BE2C (cell line): Measurements from ENCODE around the gene GOLGA6D.
"Not testable (repeated sequence)": the region's sequence is repeated elsewhere in the genome, so short reads cannot be mapped to it uniquely, and the experiment has no call there.

Experiments used
- DNase-seq: peaks from one replicate; pipeline ENCODE4 v3.0.0-alpha.2; 2020
- H3K27me3 ChIP-seq: fragments of 250-450 bp; sonication (Bioruptor Pico); 2 replicates; pipeline ENCODE4 v1.5.1; 2020; ENCODE audit warnings: mild to moderate bottlenecking
- H3K36me3 ChIP-seq: fragments of 250-450 bp; sonication (Bioruptor Pico); 2 replicates; pipeline ENCODE4 v1.5.1; 2020; ENCODE audit warnings: mild to moderate bottlenecking
- H3K4me1 ChIP-seq: fragments of 250-450 bp; sonication (Bioruptor Pico); 2 replicates; pipeline ENCODE4 v1.5.1; 2020
- H3K4me3 ChIP-seq: 2 replicates; pipeline ENCODE4 v1.5.1; 2011; ENCODE audit warnings: low read depth, low read length
- H3K9me3 ChIP-seq: fragments of 250-450 bp; sonication (Bioruptor Pico); 2 replicates; pipeline ENCODE4 v1.5.1; 2020
- TF ChIP-seq, protein P1 (sequence below): IDR thresholded peaks from 2 replicates; pipeline ENCODE4 v1.5.1; 2012; ENCODE audit warnings: mild to moderate bottlenecking, low read depth, low read length

The GOLGA6D gene

DNA sequence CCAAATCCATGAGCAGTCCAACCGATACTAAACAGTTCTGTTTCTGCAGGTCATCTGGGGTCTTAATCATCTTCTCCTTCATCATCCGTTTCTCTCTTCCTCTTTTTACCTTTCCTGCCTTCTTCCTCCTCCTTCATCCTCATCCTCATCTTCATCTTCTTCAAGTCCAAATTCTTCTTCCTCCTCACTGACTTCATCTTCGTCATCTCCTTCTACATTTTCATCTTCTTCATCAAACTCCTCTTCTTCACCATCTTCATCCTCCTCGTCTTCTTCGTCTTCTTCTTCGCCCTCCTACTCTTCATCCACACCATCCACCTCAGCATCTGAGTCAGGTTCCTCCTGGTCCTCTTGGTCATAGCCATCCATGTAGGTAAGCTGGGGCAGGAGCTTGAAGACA, 39.1 kb downstream of the GOLGA6D start:
- TF ChIP-seq, protein P1, sequence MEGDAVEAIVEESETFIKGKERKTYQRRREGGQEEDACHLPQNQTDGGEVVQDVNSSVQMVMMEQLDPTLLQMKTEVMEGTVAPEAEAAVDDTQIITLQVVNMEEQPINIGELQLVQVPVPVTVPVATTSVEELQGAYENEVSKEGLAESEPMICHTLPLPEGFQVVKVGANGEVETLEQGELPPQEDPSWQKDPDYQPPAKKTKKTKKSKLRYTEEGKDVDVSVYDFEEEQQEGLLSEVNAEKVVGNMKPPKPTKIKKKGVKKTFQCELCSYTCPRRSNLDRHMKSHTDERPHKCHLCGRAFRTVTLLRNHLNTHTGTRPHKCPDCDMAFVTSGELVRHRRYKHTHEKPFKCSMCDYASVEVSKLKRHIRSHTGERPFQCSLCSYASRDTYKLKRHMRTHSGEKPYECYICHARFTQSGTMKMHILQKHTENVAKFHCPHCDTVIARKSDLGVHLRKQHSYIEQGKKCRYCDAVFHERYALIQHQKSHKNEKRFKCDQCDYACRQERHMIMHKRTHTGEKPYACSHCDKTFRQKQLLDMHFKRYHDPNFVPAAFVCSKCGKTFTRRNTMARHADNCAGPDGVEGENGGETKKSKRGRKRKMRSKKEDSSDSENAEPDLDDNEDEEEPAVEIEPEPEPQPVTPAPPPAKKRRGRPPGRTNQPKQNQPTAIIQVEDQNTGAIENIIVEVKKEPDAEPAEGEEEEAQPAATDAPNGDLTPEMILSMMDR: no peak

DNA sequence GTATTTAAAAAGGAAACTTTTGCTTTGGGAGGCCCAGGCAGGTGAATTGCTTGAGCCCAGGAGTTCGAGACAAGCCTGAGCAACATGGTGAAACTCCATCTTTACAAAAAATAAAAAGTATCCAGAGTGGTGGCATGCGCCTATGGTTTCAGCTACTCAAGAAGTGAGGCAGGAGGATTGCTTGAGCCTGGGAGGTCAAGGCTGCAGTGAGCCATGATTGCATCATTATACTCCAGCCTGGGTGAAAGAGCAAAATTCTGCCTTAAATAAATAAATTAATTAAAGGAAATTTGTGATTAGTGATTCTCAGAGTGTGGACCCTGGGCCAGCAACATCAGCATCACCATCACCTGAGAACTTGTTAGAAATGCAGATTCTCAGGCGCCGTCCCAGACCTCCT, 43.3 kb downstream of the GOLGA6D start:
- Histone ChIP-seq H3K27me3 (no peaks in the 10 kb centered on the region), H3K4me1 (no peaks in the 10 kb centered on the region), H3K4me3 (no peak overlapping the region), H3K9me3 (no peaks in the 10 kb centered on the region), H3K36me3 (no peaks in the 10 kb centered on the region)
- TF ChIP-seq, protein P1: no peak
- no peak for DNase-seq

More for the DNA sequence above, 39.1 kb downstream of the GOLGA6D start:
- DNase-seq: no peak
- Histone ChIP-seq H3K27me3 (no peaks in the 10 kb centered on the region), H3K4me3 (no peak overlapping the region), H3K36me3 (no peaks in the 10 kb centered on the region), H3K4me1 (no peaks in the 10 kb centered on the region), H3K9me3 (no peaks in the 10 kb centered on the region)

DNA sequence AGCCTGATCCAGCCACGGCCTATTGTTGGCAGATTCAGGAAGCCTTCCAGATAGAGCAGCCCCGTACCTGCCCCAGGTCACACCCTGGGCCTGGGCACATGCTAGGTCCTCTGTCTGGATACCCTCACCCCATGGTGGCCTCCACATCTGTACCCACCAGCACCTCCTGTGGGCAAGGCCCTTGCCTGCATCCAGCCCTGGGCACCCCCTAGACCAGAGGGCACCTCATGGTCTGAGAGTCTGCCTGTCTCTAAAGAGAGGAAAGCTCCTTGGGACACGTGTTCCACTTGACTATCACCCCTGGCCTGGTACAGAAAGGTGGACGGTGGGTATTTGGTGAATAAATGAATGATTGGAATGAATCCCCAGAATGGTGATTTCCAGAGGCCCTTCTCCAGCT, 44.4 kb downstream of the GOLGA6D start:
- no peaks in the 10 kb centered on the region for H3K9me3 ChIP-seq
- H3K36me3 ChIP-seq: no peaks in the 10 kb centered on the region
- no peak for DNase-seq
- TF ChIP-seq, protein P1: no peak
- no peaks in the 10 kb centered on the region for H3K27me3 ChIP-seq
- H3K4me3 ChIP-seq: no peak overlapping the region
- no peaks in the 10 kb centered on the region for H3K4me1 ChIP-seq

DNA sequence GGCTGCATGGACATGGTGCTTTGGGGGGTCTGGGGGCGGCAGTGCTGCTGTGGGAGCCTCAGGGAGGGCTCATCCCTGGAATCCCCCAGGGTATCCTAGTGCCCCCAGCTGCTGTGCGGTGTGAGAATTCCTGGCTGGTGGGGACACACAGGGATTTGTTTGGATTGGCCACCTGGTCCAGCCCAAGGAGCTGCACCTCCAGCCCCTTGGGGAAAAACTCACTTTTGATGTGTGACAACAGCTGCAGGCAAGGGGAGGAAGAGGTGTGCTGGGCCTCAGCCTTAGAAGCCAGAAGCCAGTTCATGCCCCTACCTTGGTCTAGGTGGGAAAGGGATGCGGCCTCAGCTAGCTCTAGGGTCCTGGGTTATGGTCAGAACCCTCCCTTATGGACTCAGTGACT, 44.9 kb downstream of the GOLGA6D start:
- no peaks in the 10 kb centered on the region for H3K9me3 ChIP-seq
- H3K4me3 ChIP-seq: no peak overlapping the region
- H3K27me3 ChIP-seq: no peaks in the 10 kb centered on the region
- TF ChIP-seq, protein P1: no peak
- DNase-seq: no peak
- no peaks in the 10 kb centered on the region for H3K4me1 ChIP-seq
- no peaks in the 10 kb centered on the region for H3K36me3 ChIP-seq

DNA sequence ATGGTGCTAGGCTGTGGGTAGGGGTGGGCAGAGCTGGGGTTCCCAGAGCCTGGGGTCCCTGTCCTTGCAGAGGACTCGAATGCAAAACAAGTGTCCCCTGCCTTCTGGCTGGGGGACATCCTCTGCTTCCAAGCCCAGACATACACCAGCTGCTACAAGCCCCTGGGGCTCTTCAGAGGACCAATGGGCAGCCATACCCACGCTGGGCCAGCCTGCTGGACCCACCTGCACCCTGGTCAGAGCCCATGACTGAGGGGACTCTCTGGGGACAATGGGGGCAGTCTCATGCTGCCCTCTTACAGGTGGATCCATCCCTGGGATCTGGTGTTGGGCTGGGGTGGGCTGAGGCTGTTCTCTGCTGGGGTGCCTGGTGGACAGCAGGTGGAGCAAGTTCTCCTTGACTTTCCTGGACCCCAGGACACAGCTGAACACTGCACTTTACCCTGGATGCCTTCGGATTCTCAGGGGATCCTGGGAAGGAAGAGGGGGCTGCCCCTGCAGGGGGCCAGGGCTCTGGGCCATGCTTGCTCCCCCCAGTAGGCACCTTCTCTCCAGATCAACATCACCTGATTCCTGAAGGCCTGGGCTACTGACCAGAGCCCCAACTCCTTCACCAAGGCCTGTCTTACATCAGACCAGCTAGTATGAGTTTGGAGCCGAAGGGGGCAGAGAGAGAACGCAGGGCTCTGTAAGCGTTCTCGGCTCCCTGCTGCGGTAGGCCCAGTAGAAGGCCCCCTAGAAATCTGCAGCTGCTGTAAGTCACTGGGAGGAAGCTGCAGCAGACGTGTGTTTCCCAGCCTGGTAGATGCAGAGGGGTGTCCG, 46.1 kb downstream of the GOLGA6D start:
- TF ChIP-seq, protein P1: no peak
- Histone ChIP-seq H3K27me3 (no peaks in the 10 kb centered on the region), H3K4me3 (no peak overlapping the region), H3K4me1 (no peaks in the 10 kb centered on the region), H3K9me3 (no peaks in the 10 kb centered on the region), H3K36me3 (no peaks in the 10 kb centered on the region)
- DNase-seq: no peak

DNA sequence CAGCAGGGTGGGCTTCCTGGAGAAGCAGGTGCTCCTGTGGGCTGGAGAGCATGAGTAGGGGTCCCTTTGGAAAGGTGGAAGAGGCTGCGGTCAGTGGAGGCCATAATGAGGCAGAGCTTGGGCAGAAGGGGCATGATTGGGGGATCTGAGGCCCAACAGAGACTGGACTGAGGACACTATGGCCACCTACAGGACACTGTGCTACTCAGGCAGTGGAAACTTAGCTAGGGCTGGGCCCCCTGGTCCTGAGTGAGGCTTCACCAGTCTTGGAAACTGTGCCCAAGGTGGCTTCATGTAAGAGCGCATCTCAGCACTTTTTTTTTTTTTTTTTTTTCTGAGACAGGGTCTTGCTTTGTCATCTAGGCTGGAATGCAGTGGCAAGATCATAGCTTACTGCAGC, 46.9 kb downstream of the GOLGA6D start:
- no peaks in the 10 kb centered on the region for H3K9me3 ChIP-seq
- H3K4me1 ChIP-seq: no peaks in the 10 kb centered on the region
- no peaks in the 10 kb centered on the region for H3K27me3 ChIP-seq
- TF ChIP-seq, protein P1: no peak
- no peak overlapping the region for H3K4me3 ChIP-seq
- no peaks in the 10 kb centered on the region for H3K36me3 ChIP-seq
- DNase-seq: no peak

DNA sequence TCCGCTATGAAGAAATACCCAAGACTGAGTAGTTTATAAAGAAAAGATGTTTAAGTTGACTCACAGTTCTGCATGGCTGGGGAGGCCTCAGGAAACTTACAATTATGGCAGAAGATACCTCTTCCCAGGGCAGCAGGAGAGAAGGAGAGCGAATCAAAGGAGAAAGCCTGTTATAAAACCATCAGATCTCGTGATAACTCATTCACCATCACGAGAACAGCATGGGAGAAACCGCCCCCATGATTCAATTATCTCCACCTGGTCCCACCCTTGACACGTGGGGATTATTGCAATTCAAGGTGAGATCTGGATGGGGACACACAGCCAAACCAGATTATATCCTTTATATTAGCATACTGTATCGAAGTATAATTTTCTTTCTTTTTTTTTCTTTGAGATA, 49.5 kb downstream of the GOLGA6D start:
- not testable (repeated sequence) for H3K4me1 ChIP-seq, H3K4me3 ChIP-seq, H3K36me3 ChIP-seq, H3K9me3 ChIP-seq, H3K27me3 ChIP-seq, DNase-seq

DNA sequence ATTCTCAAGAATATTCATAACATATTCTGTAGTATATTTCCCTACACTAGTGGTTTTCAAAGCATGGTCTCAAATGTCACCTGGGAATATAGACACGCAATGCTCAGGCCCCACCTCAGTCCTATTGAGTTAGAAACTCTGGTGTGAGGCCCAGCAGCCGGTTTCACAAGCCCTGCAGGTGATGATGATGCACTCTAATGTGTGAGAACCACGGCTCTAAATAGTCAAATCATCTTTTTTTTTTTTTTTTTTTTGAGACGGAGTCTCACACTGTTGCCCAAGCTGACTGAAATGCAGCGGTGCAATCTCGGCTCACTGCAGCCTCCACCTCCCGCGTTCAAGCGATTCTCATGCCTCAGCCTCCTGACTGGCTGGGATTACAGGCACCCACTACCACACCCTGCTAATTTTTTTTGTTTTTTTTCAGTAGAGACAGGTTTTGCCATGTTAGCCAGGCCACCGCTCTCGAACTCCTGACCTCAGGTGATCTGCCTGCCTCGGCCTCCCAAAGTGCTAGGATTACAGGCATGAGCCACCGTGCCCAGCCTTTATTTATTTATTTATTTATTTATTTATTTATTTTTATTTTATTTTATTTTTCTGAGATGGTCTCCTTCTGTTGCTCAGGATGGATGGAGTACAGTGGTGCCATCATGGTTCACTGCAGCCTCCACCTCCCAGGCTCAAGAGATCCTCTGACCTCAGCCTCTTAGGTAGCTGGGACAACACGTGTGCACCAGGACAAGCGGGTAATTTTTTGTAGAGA, 51.2 kb downstream of the GOLGA6D start:
- not testable (repeated sequence) for DNase-seq, H3K4me1 ChIP-seq, H3K9me3 ChIP-seq, H3K36me3 ChIP-seq, H3K27me3 ChIP-seq, H3K4me3 ChIP-seq
